Sigmoid colon (tissue), 7 donors: Measurements from ENCODE around the gene HLF. TPM values are rescaled to one million over a fixed set of nuclear protein-coding genes. Genes with fewer than 3 reads are reported as not detected.

Experiments
- DNase-seq: peaks from one replicate; pipeline ENCODE4 v3.0.0-alpha.2; 2019
- H3K27ac ChIP-seq, 4 donors: fragments of 200-600 bp; sonication (generic); one replicate each; pipeline ENCODE4 v1.5.1; 2016 to 2019; ENCODE audit warnings: mild to moderate bottlenecking in 1 of 4
- H3K27me3 ChIP-seq, 3 donors: fragments of 200-600 bp; sonication (generic); one replicate each; pipeline ENCODE4 v1.5.1; 2019; ENCODE audit warnings: mild to moderate bottlenecking in 1 of 3
- H3K36me3 ChIP-seq, 4 donors: fragments of 200-600 bp; sonication (generic); one replicate each; pipeline ENCODE4 v1.5.1; 2016 to 2019
- H3K4me1 ChIP-seq, 4 donors: fragments of 200-600 bp; sonication (generic); one replicate each; pipeline ENCODE4 v1.5.1; 2017 to 2019
- H3K4me3 ChIP-seq, 4 donors: fragments of 200-600 bp; sonication (generic); one replicate each; pipeline ENCODE4 v1.5.1; 2017 to 2019; ENCODE audit warnings: mild to moderate bottlenecking in 2 of 4, moderate library complexity in 1 of 4
- H3K9me3 ChIP-seq, 4 donors: fragments of 200-600 bp in 3 of 4; sonication (generic) in 3 of 4; one replicate each; pipeline versions ENCODE4 v1.5.1 to v1.6.1; 2013 to 2019
- EP300 ChIP-seq, 4 donors: sonication (generic); formaldehyde crosslinking; IDR thresholded peaks; one replicate each; pipeline ENCODE4 v1.6.1; 2017; ENCODE audit warnings: antibody characterized with exemption in 4 of 4
- POLR2A ChIP-seq, 2 donors: fragments of 450-650 bp; IDR thresholded peaks; one replicate each; pipeline ENCODE4 v1.6.1; 2016; ENCODE audit warnings: antibody characterized with exemption in 2 of 2, mild to moderate bottlenecking in 2 of 2, moderate library complexity in 2 of 2
- POLR2AphosphoS5 ChIP-seq, 4 donors: sonication (generic); formaldehyde crosslinking; IDR thresholded peaks; one replicate each; pipeline ENCODE4 v1.6.1; 2017; ENCODE audit warnings: antibody characterized with exemption in 4 of 4
- WGBS, 2 donors: extraction: QIAGEN DNeasy Blood & Tissue Kit; methylation state at CpG; one replicate each; pipeline ENCODE4 v1.1.7; 2013; 5-methylcytosine and 5-hydroxymethylcytosine counted together
- intact Hi-C: fragments of 100-400 bp; cut with DNase I; formaldehyde crosslinking; loops from one replicate; pipeline ENCODE4 v1.15.1; 2023
- polyA plus RNA-seq, 3 donors: library from polyadenylated mRNA; stranded (reverse); fragments of 200-250 nt; gene quantifications; one replicate each; pipeline ENCODE4 v1.2.3, GENCODE V29; 2013
- total RNA-seq, 4 donors: library from RNA; depleted of rRNA; stranded (reverse); fragments of >200 nt; gene quantifications; one replicate each; pipeline ENCODE4 v1.1.0, GENCODE V29; 2016
- TF ChIP-seq, protein P1 (sequence below), 4 experiments: fragments of 450-650 bp in 3 of 4; fragments of 200-600 bp in 1 of 4; IDR thresholded peaks; one replicate each; pipeline ENCODE4 v1.5.1; 2016 to 2019; ENCODE audit warnings: antibody characterized with exemption in 4 of 4, mild to moderate bottlenecking in 3 of 4, moderate library complexity in 2 of 4
- donor health status: healthy with polysubstance abuse.
- donor health status: Bipolar disorder and iron deficiency.
- donor health status: healthy.

The HLF gene
- total and polyA plus RNA-seq, 7 donors, result 0.92 to 54.0 (median 41.7) TPM

GRCh38 chr17:55266958-55267688 lies 2.4 kb downstream of the HLF start:
- H3K27me3 ChIP-seq, result no peaks in the 10 kb centered on the region
- intact Hi-C loops, result loop anchor here (10.0 kb wide), 1 partner anchor 158 kb away; the partner anchor contains the start of gene MMD
- 53% methylated on average over 3 of the region's 3 CpGs for WGBS, 2 donors
- peak overlapping the region; percentile 70 to 81 (median 74) for H3K4me3 ChIP-seq
- TF ChIP-seq POLR2A (IDR thresholded peaks at IDR 0.05) (no peak), POLR2AphosphoS5 (IDR thresholded peaks at IDR 0.05) (peak; percentile 84 to 95 (median 90)), EP300 (IDR thresholded peaks at IDR 0.05) (peak; percentile 46 to 91 (median 81))
- TF ChIP-seq, protein P1, sequence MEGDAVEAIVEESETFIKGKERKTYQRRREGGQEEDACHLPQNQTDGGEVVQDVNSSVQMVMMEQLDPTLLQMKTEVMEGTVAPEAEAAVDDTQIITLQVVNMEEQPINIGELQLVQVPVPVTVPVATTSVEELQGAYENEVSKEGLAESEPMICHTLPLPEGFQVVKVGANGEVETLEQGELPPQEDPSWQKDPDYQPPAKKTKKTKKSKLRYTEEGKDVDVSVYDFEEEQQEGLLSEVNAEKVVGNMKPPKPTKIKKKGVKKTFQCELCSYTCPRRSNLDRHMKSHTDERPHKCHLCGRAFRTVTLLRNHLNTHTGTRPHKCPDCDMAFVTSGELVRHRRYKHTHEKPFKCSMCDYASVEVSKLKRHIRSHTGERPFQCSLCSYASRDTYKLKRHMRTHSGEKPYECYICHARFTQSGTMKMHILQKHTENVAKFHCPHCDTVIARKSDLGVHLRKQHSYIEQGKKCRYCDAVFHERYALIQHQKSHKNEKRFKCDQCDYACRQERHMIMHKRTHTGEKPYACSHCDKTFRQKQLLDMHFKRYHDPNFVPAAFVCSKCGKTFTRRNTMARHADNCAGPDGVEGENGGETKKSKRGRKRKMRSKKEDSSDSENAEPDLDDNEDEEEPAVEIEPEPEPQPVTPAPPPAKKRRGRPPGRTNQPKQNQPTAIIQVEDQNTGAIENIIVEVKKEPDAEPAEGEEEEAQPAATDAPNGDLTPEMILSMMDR (IDR thresholded peaks at IDR 0.05), result no peak
- H3K36me3 ChIP-seq, result no peaks in the 10 kb centered on the region
- peak overlapping the region; percentile 88 to 97 (median 95) for H3K27ac ChIP-seq
- peaks cover 0 to 67% (median 47%) of the 10 kb centered on the region in 4 donors for H3K4me1 ChIP-seq
- DNase-seq, result peak; percentile 75
- H3K9me3 ChIP-seq, result no peaks in the 10 kb centered on the region

- intact Hi-C loops, result loop anchor here (10.0 kb wide), 1 partner anchor 157 kb away; the partner anchor contains the start of gene MMD
- TF ChIP-seq, protein P1 (IDR thresholded peaks at IDR 0.05), result no peak
- TF ChIP-seq POLR2AphosphoS5 (IDR thresholded peaks at IDR 0.05), result no peak
- no peak for TF ChIP-seq POLR2A (IDR thresholded peaks at IDR 0.05)
- TF ChIP-seq EP300 (IDR thresholded peaks at IDR 0.05), result no peak
- peaks cover 0 to 75% (median 56%) of the 10 kb centered on the region in 4 donors for H3K4me1 ChIP-seq
Measured at GRCh38 chr17:55267777-55268648, 3.3 kb downstream of the HLF start.

DNA sequence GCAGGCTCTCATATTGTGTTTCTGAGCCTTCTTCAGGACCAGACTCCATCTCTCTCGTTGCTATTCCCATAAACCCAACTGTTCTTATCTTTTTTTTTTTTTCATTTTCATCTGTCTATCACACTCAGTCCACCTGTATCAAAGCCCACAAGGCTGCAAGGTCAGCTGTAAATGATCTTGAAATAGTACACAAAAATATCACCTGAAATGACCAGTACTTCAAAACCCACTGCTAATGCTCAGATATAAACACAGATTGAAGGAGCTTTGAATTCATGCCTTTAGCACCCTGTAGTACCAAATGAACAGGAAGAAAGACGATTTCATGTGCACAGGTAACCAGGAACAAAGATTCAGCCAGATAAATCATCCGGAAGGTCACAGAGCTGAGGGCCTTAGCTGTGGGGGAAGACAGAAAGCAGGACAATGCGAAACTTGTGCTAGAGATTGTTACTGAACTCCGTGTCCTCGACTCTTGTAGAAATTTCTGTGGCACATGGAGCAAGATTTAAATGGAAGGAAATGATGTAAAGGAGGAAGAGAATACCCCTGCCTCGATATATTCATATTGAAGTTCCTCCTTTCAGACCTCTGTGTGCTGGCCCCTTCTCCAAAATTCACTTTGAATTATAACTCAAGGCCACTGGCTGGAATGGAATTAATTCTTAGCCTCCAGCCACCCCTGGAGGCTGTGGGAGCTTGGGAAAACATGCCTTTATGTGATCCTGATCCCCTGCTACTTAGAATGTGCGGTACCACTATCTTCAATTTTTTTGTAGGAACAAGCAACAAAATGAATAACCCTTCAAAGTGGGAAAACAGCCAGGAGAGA lies 4.1 kb downstream of the HLF start:
- TF ChIP-seq POLR2A (IDR thresholded peaks at IDR 0.05) (no peak), EP300 (IDR thresholded peaks at IDR 0.05) (no peak)
- TF ChIP-seq, protein P1 (IDR thresholded peaks at IDR 0.05), result no peak
- H3K27me3 ChIP-seq, result no peaks in the 10 kb centered on the region
- intact Hi-C loops, result loop anchor here (10.0 kb wide), 1 partner anchor 156 kb away; the partner anchor contains the start of gene MMD
- H3K36me3 ChIP-seq, result no peaks in the 10 kb centered on the region
- H3K9me3 ChIP-seq, result no peaks in the 10 kb centered on the region
- H3K4me1 ChIP-seq, result peaks cover 0 to 79% (median 59%) of the 10 kb centered on the region in 4 donors
- H3K4me3 ChIP-seq, result peak overlapping the region; percentile 44 to 74 (median 72)
- H3K27ac ChIP-seq, result peak overlapping the region; percentile 88 to 97 (median 95)
- no peak for DNase-seq
- WGBS, 2 donors, result 72 to 78% methylated on average over 8 of the region's 8 CpGs

More at GRCh38 chr17:55267777-55268648, 3.3 kb downstream of the HLF start:
- no peak for DNase-seq
- no peaks in the 10 kb centered on the region for H3K27me3 ChIP-seq
- no peaks in the 10 kb centered on the region for H3K9me3 ChIP-seq
- H3K27ac ChIP-seq, result peak overlapping the region; percentile 88 to 97 (median 95)
- WGBS, 2 donors, result 86 to 94% methylated on average over 11 of the region's 11 CpGs
- no peaks in the 10 kb centered on the region for H3K36me3 ChIP-seq
- H3K4me3 ChIP-seq, result peak overlapping the region; percentile 44 to 74 (median 72)

- no peak for TF ChIP-seq POLR2AphosphoS5 (IDR thresholded peaks at IDR 0.05)
- no peak for TF ChIP-seq EP300 (IDR thresholded peaks at IDR 0.05)
- TF ChIP-seq, protein P1 (IDR thresholded peaks at IDR 0.05), result no peak
- TF ChIP-seq POLR2A (IDR thresholded peaks at IDR 0.05), result no peak
- Histone ChIP-seq H3K4me1 (peaks cover 0 to 82% (median 63%) of the 10 kb centered on the region in 4 donors), H3K9me3 (no peaks in the 10 kb centered on the region), H3K27me3 (no peaks in the 10 kb centered on the region), H3K36me3 (no peaks in the 10 kb centered on the region), H3K4me3 (peak overlapping the region in 2 of 4 donors; percentile 70 to 74), H3K27ac (peak overlapping the region; percentile 88 to 97 (median 95))
- intact Hi-C loops, result loop anchor here (2.0 to 10.0 kb wide), 3 partner anchors 17 to 462 kb away; partner anchors contain the start of gene MMD
- no peak for DNase-seq
Measured at GRCh38 chr17:55269894-55270293, 5.1 kb downstream of the HLF start.
